Stimulated activated naive CD8-positive, alpha-beta T cell treated with anti-CD3 and anti-CD28 coated beads, Interleukin-15, amount 100 ng/mL, for 72 hours (primary cell): ENCODE measurements around the gene RSPO3.
A peak's percentile ranks its signal among the peaks of the same experiment; 100 is the strongest.

ENCODE experiments used
- ATAC-seq: fragments of 150-1000 bp; cut with Tn5 transposase; 2 replicates; pipeline ENCODE4 v1.10.0; 2021; ENCODE audit warnings: mild to moderate bottlenecking, moderate library complexity
- DNase-seq, 2 donors: peaks; one replicate each; pipeline ENCODE4 v3.0.0; 2021 to 2022
- H3K27ac Mint-ChIP-seq, 2 donors: one replicate each; pipeline ENCODE4 v1.8.0; 2022; ENCODE audit warnings: mild to moderate bottlenecking in 2 of 2, mixed read lengths in 2 of 2, moderate library complexity in 2 of 2
- H3K27me3 Mint-ChIP-seq: one replicate; pipeline ENCODE4 v1.8.0; 2022; ENCODE audit warnings: mixed read lengths
- H3K4me1 Mint-ChIP-seq: one replicate; pipeline ENCODE4 v1.8.0; 2022; ENCODE audit warnings: mild to moderate bottlenecking, mixed read lengths
- H3K4me3 Mint-ChIP-seq, 2 donors: one replicate each; pipeline ENCODE4 v1.8.0; 2022; ENCODE audit warnings: mild to moderate bottlenecking in 2 of 2, mixed read lengths in 2 of 2, moderate library complexity in 1 of 2
- H3K9me3 Mint-ChIP-seq, 2 donors: one replicate each; pipeline ENCODE4 v1.8.0; 2022; ENCODE audit warnings: mixed read lengths in 2 of 2

Gene RSPO3

DNA sequence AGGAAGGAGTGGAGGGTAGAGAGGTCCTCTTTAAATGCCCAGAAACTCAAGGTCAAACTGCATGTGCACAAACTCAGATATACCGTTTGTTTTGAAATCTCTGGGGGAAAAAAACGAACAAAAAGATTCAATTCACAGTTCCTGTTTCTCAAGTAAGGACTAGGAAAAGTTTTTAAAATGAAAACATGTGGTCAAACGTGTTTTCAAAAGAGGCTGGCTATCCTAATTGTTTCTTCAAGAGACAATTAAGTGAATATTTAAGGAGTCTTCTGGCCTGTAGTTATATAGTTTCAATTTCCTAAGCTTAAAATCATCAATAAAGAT lies 3.1 kb downstream of the RSPO3 start:
- Mint-ChIP-seq H3K4me3 (peak overlapping the region in 1 of 2 donors; percentile 35), H3K9me3 (no peaks in the 10 kb centered on the region), H3K27me3 (peaks cover 53% of the 10 kb centered on the region), H3K27ac (no peak overlapping the region), H3K4me1 (peaks cover 40% of the 10 kb centered on the region)
- no peak for ATAC-seq
- DNase-seq: no peak

DNA sequence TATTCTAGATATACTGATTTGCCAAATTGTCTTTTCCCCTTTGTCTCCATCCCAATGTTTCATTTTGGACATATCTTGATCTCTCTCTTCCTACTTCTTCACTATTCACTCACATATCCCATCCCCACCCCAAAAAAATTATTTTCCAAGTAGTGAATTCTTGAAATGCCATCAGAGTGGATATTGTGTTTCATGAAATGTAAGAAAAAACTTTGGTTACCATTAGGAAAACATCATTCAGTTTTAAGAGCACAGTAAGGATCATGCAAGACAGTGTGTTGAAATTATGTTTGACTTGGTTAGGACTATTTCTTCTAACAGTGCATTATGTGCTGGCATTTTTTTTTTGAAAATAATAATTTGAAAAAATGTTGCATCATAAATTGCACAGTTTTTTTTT lies 5.7 kb downstream of the RSPO3 start:
- Mint-ChIP-seq H3K9me3 (no peaks in the 10 kb centered on the region), H3K4me1 (peaks cover 21% of the 10 kb centered on the region), H3K27ac (no peak overlapping the region), H3K4me3 (no peak overlapping the region), H3K27me3 (peaks cover 35% of the 10 kb centered on the region)
- DNase-seq: no peak
- ATAC-seq: no peak

DNA sequence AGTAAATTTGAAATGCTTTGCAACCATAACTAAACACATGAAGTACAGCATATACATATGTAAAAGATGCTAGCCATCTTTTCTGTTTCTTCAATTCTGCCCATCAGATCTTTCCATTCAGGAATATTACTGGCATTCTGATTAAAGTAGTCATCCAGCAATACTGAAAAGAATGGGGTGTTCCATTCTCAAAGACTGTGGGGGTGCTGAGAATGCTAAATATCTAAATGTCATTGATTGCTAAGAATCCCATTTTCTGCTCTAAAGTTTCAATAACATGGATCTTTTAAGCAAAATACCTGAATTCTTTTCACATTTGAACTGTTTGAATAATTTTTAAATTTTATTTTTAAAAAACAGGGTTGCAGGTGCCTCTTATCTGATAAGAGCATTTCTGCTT lies 6.2 kb downstream of the RSPO3 start:
- Mint-ChIP-seq H3K4me1 (peaks cover 18% of the 10 kb centered on the region), H3K9me3 (no peaks in the 10 kb centered on the region), H3K4me3 (no peak overlapping the region), H3K27ac (no peak overlapping the region), H3K27me3 (peaks cover 30% of the 10 kb centered on the region)
- ATAC-seq (no peak), DNase-seq (no peak)

- Mint-ChIP-seq H3K27me3 (peaks cover 21% of the 10 kb centered on the region), H3K4me1 (no peaks in the 10 kb centered on the region), H3K27ac (no peak overlapping the region), H3K9me3 (no peaks in the 10 kb centered on the region), H3K4me3 (no peak overlapping the region)
- DNase-seq: no peak
- ATAC-seq: no peak
These were observed 9.6 kb downstream of the RSPO3 start for GRCh38 chr6:127128066-127128465.

DNA sequence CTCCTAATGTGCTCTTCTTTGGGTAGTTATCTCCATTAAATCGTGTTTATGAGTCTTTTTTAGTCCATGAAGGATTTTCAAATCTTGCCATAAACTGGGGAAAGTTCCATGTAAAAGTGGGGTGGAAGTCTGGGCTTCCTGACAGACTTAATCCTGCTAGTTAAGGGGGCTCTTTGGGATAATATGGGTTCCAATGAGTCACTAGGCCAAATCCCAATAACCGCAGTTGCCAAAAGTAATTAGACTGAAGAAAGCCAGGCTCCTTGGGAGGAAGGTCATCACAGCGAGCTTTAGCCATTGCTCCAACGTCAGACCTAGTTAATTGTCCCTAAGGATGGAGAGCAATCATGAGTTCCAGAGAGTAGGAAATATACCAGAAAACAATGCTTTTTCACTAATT lies 10.8 kb downstream of the RSPO3 start:
- no peak for ATAC-seq
- DNase-seq: no peak
- H3K4me3 Mint-ChIP-seq: no peak overlapping the region
- peaks cover 21% of the 10 kb centered on the region for H3K27me3 Mint-ChIP-seq
- no peak overlapping the region for H3K27ac Mint-ChIP-seq
- no peaks in the 10 kb centered on the region for H3K4me1 Mint-ChIP-seq
- no peaks in the 10 kb centered on the region for H3K9me3 Mint-ChIP-seq

GRCh38 chr6:127131275-127131674 lies 12.8 kb downstream of the RSPO3 start:
- H3K4me3 Mint-ChIP-seq: no peak overlapping the region
- H3K27me3 Mint-ChIP-seq: peaks cover 21% of the 10 kb centered on the region
- DNase-seq (no peak), ATAC-seq (no peak)
- no peaks in the 10 kb centered on the region for H3K4me1 Mint-ChIP-seq
- no peaks in the 10 kb centered on the region for H3K9me3 Mint-ChIP-seq
- H3K27ac Mint-ChIP-seq: no peak overlapping the region

GRCh38 chr6:127131772-127132376 lies 13.4 kb downstream of the RSPO3 start:
- no peaks in the 10 kb centered on the region for H3K4me1 Mint-ChIP-seq
- DNase-seq (no peak), ATAC-seq (no peak)
- no peaks in the 10 kb centered on the region for H3K9me3 Mint-ChIP-seq
- H3K4me3 Mint-ChIP-seq: no peak overlapping the region
- H3K27me3 Mint-ChIP-seq: peaks cover 21% of the 10 kb centered on the region
- H3K27ac Mint-ChIP-seq: no peak overlapping the region

DNA sequence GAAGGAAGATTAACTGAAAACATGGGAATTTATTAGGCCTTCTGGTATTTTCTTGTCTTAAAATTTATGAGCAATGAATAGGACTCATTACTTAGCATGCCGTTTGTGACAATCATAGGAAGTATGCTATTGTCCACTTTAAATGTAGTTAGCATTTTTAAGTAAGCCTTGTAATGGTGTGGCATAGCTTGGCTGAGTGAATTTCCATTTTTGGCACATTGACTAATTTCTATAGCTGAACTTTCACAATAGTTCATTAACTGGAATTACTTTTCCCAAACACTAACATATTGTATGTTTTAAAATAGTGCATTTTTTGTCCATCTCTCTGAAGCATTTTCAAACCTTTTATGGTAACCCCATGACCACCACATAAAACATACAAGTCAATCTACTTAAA lies 15.7 kb downstream of the RSPO3 start:
- H3K27me3 Mint-ChIP-seq: peaks cover 13% of the 10 kb centered on the region
- H3K9me3 Mint-ChIP-seq: no peaks in the 10 kb centered on the region
- DNase-seq: no peak
- no peak overlapping the region for H3K27ac Mint-ChIP-seq
- ATAC-seq: no peak
- H3K4me1 Mint-ChIP-seq: no peaks in the 10 kb centered on the region
- no peak overlapping the region for H3K4me3 Mint-ChIP-seq

- H3K27ac Mint-ChIP-seq: no peak overlapping the region
These were observed 18.3 kb downstream of the RSPO3 start for GRCh38 chr6:127136786-127137185.

GRCh38 chr6:127146932-127147331 lies 28.5 kb downstream of the RSPO3 start:
- ATAC-seq (no peak), DNase-seq (no peak)
- H3K4me1 Mint-ChIP-seq: no peaks in the 10 kb centered on the region
- H3K4me3 Mint-ChIP-seq: no peak overlapping the region
- no peak overlapping the region for H3K27ac Mint-ChIP-seq
- H3K9me3 Mint-ChIP-seq: no peaks in the 10 kb centered on the region
- peaks cover 36% of the 10 kb centered on the region for H3K27me3 Mint-ChIP-seq

More at GRCh38 chr6:127136786-127137185, 18.3 kb downstream of the RSPO3 start:
- Mint-ChIP-seq H3K9me3 (no peaks in the 10 kb centered on the region), H3K4me3 (no peak overlapping the region), H3K4me1 (no peaks in the 10 kb centered on the region), H3K27me3 (peaks cover 13% of the 10 kb centered on the region)
- ATAC-seq: no peak
- DNase-seq: no peak

GRCh38 chr6:127147534-127147933 lies 29.1 kb downstream of the RSPO3 start:
- H3K9me3 Mint-ChIP-seq: no peaks in the 10 kb centered on the region
- H3K4me3 Mint-ChIP-seq: no peak overlapping the region
- H3K27ac Mint-ChIP-seq: no peak overlapping the region
- peaks cover 36% of the 10 kb centered on the region for H3K27me3 Mint-ChIP-seq
- no peaks in the 10 kb centered on the region for H3K4me1 Mint-ChIP-seq
- DNase-seq (no peak), ATAC-seq (no peak)

DNA sequence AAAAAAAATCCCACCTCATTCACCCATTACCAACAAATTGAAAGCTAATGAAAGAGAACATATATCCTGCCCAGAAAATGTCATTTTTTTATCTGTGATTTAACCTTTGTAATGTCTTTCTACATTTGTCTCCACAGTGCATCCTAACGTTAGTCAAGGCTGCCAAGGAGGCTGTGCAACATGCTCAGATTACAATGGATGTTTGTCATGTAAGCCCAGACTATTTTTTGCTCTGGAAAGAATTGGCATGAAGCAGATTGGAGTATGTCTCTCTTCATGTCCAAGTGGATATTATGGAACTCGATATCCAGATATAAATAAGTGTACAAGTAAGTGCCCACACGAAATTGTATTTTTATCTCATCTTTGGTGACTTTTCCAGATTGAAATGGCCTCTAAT lies 30.0 kb downstream of the RSPO3 start:
- Mint-ChIP-seq H3K27ac (no peak overlapping the region), H3K4me3 (no peak overlapping the region), H3K27me3 (peaks cover 36% of the 10 kb centered on the region), H3K9me3 (no peaks in the 10 kb centered on the region), H3K4me1 (no peaks in the 10 kb centered on the region)
- DNase-seq: no peak
- no peak for ATAC-seq

DNA sequence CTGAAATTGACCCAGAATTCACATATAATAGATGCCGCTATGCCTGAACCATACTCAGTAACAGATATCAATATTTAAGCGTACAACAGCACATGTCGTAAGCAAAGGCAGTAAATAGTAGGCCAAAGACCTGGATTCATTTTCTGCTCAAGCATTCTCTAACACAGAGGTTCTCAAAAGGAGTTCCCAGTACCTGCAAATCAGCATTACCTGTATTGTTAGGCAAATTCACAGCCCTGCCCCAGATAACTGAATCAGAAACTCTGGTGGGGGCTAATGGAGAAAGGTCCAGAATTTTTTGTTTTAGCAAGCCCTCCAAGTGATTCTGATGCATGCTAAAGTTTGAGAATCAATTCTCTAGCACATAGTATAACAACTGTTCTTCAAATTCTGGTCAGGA lies 36.0 kb downstream of the RSPO3 start:
- Mint-ChIP-seq H3K27me3 (peaks cover 7% of the 10 kb centered on the region), H3K9me3 (no peaks in the 10 kb centered on the region), H3K27ac (no peak overlapping the region), H3K4me3 (no peak overlapping the region), H3K4me1 (no peaks in the 10 kb centered on the region)
- DNase-seq: no peak
- no peak for ATAC-seq

- H3K27me3 Mint-ChIP-seq: no peaks in the 10 kb centered on the region
These were observed 42.0 kb downstream of the RSPO3 start for GRCh38 chr6:127160484-127160883.

DNA sequence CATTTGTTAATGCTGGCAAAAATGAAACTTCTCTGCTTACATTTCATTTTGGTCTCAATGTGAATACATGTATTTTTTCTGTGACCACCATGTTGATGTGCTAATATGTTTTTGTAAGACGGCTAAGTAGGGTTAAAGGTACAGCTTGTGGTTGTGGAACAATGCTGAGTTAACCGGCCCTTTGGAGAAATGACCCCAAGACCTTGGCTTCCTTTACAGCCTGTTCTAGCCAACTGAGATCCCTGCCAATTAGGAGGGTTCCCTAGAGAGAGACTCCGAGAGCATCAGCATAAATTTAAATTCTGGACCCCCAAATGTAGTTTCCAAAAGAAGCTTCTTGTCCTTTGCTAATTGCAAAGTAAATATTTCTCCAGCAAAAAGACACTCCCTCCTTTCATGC lies 44.4 kb downstream of the RSPO3 start:
- no peaks in the 10 kb centered on the region for H3K4me1 Mint-ChIP-seq
- no peak for ATAC-seq
- H3K4me3 Mint-ChIP-seq: no peak overlapping the region
- no peak overlapping the region for H3K27ac Mint-ChIP-seq
- H3K27me3 Mint-ChIP-seq: peaks cover 5% of the 10 kb centered on the region
- no peaks in the 10 kb centered on the region for H3K9me3 Mint-ChIP-seq
- DNase-seq: no peak

More at GRCh38 chr6:127160484-127160883, 42.0 kb downstream of the RSPO3 start:
- Mint-ChIP-seq H3K4me1 (no peaks in the 10 kb centered on the region), H3K4me3 (no peak overlapping the region), H3K27ac (no peak overlapping the region), H3K9me3 (no peaks in the 10 kb centered on the region)
- DNase-seq (no peak), ATAC-seq (no peak)

GRCh38 chr6:127164036-127164435 lies 45.6 kb downstream of the RSPO3 start:
- Mint-ChIP-seq H3K4me3 (no peak overlapping the region), H3K27me3 (peaks cover 5% of the 10 kb centered on the region), H3K4me1 (no peaks in the 10 kb centered on the region), H3K27ac (no peak overlapping the region), H3K9me3 (no peaks in the 10 kb centered on the region)
- ATAC-seq (no peak), DNase-seq (no peak)

DNA sequence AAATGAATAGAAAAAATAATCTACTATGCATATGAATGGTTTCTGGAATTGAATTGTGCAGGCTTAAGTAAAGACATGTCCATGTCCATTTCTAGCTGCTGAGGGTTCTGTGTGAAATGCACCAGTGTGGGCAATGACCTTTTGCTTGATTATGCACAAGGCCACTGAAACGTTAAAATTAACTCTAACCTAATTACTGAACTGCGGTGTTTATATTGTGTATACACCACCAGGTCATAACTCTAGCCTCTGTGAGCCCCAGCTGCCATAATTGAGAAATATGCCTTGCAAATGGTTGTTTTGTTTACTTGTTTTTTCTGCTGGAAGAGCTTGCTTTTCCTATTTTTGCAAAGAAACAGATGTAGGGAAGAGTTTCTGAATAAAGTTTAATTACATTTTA lies 46.1 kb downstream of the RSPO3 start:
- Mint-ChIP-seq H3K27ac (no peak overlapping the region), H3K9me3 (no peaks in the 10 kb centered on the region), H3K4me1 (no peaks in the 10 kb centered on the region), H3K27me3 (peaks cover 5% of the 10 kb centered on the region), H3K4me3 (no peak overlapping the region)
- ATAC-seq: no peak
- DNase-seq: no peak
